ENCODE results near the gene BTN1A1.
"Not testable (repeated sequence)": the region's sequence is repeated elsewhere in the genome, so short reads cannot be mapped to it uniquely, and the experiment has no call there.

The BTN1A1 gene

DNA sequence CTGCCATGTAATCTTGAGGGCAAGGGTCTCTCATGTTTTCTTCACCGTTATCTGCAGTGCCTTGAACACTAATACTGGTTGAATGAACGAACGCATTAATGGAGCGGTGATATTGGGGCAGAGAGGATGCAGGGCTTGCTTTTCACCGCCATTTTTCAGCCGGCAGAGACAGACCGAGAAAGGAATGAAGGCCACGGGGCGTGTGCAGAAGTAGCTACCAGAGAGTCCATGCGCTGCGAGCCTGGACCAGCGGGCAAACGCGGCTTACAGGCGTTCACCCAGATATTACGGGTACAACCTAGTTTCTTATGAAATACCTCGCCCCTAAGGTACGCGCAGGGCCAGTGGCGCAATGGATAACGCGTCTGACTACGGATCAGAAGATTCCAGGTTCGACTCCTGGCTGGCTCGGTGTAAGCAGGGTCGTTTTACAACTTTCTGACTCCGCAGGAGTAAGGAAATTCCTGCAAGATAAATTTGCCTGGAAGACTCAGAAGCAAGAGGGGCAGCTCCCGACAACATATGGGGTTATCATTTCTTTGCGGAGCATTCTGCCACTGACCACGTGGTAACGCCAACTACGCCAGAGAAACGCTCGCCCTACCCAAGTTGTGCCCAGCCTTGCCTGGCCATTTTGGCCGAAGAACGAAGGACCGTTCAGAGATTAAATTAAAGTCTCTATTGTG is 37.2 kb downstream of the BTN1A1 start:
- DNase-seq (ENCODE audit: low spot score): peak; percentile 80

DNA sequence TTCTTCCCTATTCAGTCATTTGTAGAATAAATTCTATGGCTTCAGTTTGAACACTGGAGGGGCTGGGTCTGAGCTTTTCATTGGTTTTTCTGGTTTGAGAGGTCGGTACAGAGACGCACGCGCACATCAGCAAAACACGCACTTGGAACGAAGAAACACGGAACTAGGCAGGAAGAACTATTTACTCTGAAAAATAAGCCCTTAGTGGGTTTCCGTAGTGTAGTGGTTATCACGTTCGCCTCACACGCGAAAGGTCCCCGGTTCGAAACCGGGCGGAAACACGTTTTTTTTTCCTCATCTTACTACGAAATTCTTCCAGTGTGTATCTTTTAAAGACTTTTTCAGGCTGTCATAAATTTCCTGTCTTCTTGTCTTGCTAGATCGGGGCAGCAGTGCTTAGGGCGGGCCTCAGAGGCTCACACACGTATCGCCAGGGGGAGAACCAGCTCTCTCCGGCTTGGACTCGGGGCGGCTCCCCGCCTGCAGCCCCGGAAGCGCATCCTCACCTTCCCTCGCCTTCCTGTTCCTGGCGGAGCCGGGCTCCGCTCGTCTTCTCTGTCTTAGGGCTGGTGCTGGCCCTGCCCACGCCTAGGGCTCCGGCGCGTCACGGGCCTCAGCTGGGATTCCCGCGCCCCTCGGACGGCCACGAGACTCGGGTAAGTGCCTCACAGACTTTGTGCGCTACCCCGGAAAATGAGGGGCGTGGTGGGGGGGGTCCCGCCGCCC is 37.9 kb downstream of the BTN1A1 start, which contains the start of gene HMGN4:
TSS of gene HMGN4 (plus strand) at position 521 of the 726 bp plus-strand sequence. CDS start 6,841 bp downstream, outside the sequence.
- DNase-seq (ENCODE audit: low spot score): peak; percentile 87

DNA sequence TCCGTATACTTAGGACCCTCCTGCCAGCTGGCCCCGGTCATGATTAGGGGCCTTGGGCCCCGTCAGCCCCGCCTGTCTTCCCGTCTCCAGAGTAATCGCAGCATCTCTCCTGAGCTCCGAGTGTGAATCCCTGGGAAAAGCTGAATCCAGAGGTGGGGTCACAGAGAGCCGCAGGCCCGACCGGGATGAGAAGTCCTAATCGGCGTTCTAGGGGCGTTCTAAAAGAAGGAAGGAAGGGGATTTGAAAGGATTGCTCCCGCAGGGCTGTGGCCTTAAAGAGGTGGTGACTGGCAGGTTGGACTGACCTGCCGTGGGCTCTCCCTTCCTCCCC is 38.4 kb downstream of the BTN1A1 start:
- DNase-seq (ENCODE audit: low spot score): no peak

DNA sequence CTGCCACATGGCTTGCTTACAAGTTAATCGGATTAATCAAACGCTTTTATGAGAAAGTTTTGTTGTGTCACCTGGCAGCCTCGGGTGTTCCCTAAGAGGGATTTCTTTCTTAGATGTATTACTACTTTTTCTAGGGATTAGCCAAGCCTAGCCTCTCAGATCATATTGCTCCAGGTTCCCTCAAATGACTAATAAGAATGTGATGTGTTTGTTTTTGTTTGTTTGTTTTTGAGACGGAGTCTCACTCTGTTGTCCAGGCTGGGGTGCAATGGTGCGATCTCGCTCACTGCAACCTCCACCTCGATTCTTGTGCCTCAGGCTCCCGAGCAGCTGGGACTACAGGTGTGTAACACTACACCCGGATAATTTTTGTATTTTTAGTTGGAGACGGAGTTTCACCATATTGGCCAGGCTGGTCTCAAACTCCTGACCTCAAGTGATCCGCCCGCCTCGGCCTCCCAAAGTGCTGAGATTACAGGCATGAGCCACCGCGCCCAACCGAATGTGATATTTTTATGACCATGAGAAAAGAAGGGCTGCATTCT is 39.0 kb downstream of the BTN1A1 start:
- DNase-seq (ENCODE audit: low spot score): no peak

DNA sequence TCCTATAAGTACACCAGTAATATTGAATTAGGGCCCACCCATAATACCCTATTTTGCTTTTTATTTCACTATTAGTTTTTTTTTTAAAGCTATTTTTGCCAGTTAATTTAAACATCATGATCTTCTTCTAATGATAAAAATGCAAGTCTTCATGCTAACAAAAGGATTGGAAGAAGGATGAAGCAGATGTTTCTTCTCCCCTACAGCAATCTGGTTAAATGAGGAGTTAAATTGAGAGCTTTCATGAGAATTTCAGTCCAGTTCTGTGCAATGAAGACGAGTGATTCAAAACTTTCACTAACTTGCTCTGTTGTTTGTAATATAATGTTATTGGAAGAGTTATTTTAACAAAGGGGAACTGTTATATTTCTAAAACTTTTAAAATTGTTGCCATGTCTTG is 41.5 kb downstream of the BTN1A1 start:
- no peak for DNase-seq (ENCODE audit: low spot score)

DNA sequence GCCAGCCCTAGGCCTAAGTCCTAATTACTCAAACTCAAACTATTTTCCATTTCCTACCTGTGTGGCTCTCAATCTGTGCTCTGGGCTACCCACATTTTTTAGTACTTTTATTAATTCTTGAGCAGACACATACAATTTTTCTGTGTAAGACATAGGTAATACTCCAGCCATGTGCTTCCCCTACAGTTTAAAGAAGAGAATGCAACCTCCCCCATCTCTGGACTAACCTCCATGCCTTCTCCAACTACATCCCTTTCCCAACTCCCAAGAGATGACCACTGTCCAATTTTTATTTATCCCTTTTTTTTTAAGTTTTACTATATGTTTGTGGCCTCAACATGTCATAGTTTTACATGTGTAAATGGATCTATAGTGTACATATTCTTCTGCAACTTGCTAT is 43.9 kb downstream of the BTN1A1 start:
- DNase-seq (ENCODE audit: low spot score): no peak

DNA sequence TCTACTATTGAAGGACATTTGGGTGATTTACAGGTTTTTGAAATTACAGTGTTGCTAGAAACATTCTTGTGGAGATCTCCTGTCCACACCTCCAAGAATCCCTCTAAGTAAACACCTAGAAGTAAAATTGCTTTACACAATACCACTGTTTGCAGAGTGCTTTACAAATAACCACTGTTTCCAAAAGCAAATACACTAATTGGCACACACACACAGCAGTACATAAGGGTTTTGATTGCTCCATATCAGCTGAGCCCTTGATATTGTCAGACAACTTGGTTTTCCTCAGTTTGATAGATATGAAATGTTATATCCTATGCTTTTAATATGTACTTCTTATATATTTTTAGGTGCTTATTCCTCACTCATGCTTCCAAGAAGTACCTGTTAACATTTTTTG is 44.4 kb downstream of the BTN1A1 start:
- DNase-seq (ENCODE audit: low spot score): no peak

DNA sequence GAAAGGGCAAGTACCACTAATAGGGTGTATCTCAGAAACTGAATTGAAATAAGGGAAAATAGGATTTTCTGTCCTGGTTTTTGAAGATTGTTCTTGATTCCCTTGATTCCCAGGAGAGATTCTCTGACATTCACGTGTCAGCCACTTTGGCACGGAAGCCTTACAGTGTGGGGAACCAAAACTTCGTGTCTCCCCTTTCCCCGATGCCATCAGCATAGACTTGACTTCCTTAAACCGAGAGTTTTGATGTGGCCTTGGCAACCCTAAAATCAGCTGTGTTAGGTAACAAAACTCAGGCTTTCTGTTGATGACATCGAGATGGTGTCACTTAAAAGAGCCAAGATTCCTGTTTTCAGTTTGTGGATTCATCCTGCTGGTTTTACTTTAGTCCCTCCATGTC is 45.5 kb downstream of the BTN1A1 start:
- DNase-seq (ENCODE audit: low spot score): no peak

DNA sequence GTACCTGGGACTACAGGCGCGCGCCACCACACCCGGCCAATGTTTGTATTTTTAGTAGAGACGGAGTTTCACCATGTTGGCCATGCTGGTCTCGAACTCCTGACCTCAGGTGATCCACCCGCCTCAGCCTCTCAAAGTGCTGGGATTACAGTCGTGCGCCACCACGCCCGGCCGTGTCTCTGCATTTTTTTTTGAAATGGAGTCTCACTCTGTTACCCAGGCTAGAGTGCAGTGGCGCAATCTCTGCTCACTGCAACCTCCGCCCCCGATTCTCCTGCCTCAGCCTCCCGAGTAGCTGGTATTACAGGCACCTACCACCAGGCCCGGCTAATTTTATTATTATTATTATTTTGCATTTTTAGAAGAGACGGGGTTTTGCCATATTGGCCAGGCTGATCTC is 47.3 kb downstream of the BTN1A1 start:
- not testable (repeated sequence) for DNase-seq (ENCODE audit: low spot score)

DNA sequence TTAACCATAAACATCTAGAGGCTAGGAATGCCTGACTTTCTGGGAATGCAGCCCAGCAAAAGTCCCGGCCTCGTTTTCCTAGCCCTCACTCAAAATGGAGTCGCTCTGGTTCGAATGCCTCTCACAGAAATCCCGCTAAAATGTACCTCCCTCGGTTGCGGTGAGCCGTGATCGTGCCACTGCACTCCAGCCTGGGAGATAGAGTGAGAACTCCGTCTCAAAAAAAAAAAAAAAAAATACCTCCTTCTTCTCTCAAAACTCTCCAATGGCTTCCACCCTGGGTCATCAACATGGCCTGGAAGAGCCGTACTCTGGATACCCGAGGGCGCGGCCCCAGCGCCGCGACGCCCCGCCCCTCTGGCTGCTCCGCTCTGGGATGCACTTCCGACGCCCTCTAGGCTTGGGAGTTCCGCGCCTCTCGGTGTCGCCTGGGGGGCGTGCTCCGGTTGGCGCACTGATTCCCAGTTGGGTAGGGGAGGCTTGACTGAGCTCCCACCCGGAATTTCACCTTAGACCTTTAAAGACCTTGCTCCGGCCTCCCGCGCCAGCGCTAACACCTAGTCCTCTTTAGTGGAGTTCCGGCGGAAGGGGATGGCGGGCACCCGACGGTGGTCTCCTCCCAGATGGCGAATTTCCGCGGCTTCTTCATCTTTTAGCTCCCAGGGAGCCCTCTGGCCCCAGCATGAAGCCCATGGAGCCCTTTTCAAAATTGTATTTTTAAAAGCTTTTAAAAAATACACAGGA is 50.3 kb downstream of the BTN1A1 start:
- peak; percentile 85 for DNase-seq (ENCODE audit: low spot score)

DNA sequence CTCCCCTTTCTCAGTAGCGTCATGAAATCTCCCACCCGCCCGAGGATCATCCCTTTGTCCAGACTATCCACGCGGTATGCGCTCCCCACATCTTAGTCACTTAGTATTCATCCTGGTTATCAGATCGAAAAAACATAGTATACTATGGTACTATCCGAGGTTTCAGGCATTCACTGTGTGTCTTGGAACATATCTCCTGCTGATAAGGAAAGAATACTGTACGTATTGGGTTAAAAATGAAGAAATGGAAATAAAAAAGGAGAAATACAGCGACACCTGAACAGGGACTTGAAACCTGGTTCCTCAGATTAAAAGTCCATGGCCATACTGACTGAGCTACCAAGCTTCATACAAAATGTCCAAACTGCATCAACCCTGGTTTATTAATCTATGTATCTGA is 52.1 kb downstream of the BTN1A1 start:
- no peak for DNase-seq (ENCODE audit: low spot score)

DNA sequence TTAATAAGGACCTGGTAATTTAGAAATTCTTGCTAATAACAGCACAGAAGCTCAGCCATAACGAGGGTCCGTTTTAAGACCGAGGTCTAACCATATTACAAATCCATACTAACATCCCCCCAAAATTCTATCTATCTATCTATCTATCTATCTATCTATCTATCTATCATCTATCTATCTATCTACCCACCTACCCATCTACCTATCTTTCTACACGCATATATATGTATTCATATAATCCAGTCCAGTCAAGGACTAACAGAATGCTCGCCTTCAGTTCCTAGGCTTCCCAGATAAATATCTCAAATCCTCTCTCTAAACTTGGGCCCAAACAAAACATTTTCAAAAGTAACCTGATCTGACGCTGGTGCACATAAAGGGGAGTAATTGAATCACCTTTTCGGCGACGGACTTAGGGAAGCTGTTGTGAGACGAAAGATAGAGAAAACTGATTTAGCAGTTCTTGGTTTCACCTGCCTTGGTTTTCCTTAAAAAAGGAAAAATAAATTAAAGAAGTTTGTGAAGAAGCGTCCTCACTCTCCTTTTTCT is 52.6 kb downstream of the BTN1A1 start:
- DNase-seq (ENCODE audit: low spot score): no peak

DNA sequence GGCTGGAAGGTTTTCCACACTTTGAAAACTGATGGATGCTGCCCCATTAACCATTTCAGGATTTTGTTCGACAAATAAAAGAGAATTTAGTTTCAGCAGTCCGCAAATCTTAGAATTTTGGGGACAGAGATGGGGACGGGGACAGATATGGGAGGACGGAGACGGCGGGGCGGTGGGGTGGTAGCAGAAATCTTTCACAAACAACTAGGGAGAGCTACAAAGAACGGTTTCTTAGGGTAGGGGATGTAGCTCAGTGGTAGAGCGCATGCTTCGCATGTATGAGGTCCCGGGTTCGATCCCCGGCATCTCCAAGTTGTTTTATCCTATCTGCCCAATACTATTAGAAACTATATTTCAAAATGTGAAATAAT is 53.1 kb downstream of the BTN1A1 start:
- DNase-seq (ENCODE audit: low spot score): peak; percentile 68

DNA sequence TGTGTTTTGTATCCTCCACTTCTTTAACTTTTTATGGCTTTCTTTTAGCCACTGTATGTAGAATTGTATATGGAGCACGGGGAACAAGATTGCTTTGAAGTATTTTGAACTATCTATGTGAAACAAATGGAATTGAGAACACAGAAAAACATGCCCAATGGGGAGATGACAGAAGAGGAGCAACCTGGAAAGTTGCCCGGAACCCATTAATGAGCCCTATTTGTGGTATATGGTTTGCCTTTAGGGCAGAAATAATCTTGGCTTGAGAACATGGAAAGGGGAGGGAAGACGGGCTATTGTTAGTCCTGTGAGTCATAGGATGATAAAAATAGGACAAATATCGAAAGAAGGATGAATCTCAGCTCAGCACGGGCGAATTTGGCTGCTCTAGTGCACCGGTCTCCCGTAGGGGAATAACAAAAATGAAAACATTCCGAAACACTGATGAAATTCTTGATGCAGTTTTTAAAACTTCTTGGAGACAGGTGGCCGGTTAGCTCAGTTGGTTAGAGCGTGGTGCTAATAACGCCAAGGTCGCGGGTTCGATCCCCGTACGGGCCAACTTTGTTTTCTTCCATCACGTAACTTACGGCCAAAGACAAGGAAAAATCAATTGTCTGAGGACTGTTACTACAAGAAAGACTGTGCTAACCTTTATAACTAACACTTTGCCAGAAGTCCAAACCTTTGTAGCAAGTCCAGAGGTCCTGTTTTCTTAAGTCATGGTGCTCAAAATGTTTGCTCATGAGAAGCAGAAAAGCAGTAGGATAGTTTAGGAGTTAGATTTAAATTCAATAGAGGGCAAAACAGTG is 53.7 kb downstream of the BTN1A1 start:
- no peak for DNase-seq (ENCODE audit: low spot score)

DNA sequence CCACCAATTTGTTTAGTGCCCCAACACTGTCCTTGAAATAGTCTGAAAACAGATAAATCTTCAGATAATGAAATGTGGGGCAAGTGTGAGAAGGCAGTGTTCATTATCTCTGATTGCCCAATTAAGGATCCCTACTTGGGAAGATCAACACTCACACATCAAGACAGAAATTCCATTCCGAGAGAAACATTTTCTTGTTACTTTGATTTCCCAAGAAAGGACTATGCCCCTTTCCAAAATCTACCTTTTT is 54.3 kb downstream of the BTN1A1 start:
- DNase-seq (ENCODE audit: low spot score): no peak

DNA sequence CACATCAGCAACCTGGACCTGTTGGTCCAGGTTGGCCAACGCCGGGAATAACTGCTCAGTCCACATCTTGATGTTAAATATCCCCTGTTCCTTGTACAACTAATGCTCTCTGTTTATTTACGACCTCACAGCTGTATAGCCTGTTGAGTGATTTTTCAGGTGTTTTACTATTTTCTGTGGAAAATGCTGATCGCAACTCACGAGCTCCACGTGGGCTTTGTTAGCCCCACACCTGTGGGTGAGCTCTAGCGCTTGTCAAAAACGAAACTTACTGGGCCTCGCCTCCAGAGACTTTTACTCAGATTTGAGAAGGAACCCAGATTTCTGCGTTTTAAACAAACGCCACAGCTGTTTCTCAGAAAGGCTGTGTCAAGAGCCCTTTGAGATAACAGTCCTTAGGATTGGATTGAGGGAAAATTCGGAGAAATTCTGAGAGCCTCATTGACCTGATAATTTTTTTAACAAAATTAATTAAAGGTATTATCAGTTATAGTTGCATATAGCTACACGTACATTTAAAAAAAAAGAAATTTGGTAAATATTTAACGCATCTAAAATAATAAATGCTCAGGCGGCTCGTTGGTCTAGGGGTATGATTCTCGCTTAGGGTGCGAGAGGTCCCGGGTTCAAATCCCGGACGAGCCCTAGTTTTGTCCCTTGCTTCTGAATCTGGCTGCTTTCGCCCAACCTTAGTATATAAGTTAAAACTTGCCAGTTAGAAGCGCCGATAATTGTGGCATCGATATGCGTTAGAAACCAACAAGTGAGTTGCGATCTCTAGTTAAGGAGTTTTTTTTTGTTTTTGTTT is 54.8 kb downstream of the BTN1A1 start:
- no peak for DNase-seq (ENCODE audit: low spot score)

DNA sequence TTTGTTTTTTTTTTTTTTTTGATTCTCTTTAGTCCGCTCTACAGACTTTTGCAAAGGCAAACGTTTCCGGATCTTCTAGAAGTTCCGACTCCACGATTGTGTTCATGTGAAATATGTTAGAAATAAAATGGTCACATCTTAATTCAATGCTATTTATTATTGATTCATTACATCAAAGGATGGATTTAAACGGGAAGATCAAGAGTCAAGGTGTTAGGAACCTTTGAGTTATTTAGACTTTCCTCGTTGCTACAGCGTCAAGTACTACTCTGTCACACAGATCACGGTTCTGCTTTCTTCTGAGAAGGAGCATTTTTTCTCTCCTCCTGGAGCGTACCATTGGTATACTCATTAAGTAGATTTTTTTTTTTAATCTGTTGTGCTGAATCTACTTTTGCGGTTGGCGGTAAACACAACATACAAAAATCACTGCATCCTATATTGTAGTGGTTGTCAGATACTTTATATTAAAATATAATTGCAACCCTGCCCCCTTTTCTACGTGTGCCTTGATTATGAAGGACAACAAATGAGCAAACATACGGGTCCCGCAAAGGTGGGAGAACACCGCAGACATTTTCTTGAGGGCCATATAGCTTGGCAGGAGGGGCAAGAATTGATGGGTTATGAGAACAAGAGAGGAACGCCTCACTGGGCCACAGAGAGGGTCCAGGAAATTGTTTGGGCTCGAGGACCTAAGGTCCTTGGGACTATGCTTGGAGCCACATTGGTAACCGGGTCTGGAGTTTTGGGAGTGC is 55.6 kb downstream of the BTN1A1 start:
- no peak for DNase-seq (ENCODE audit: low spot score)

DNA sequence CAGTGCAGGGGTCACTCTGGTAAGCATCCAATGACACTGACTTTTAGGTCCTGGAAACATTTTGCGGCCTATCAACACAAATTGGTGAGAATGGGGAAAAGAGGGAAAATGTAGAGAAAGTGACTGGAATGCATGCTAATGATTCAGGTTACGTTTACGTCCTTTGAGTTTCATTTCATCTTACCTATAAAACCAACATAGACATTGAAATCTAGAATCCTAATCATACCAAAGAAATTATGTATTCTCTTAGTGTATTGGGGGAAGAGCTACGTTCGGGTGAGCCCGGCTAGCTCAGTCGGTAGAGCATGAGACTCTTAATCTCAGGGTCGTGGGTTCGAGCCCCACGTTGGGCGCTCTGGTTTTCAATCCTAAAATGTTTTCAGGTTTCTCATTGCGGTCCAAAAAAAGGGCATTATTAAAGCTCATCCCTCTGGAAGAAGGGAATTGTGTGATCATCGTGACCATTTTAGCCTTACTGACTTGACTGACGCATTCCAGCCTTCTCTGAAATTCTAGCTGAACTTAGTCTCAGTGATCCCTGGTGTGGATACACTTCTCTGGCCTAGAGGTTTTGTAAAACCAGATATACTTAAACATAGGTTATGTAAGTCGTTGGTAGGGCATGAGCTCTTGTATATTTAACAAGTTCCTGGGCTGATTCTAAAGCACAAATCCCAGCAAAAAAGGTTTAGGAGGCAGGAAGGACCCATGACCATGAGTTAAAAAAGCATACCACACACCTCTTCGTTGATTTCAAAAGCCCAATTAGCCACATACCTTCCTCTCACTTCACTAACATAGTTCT is 56.4 kb downstream of the BTN1A1 start:
- DNase-seq (ENCODE audit: low spot score): peak; percentile 46
